Mesenchymal stem cell (in vitro differentiated cells and primary cell): ENCODE measurements around the gene AAK1.
"Not testable (repeated sequence)": the region's sequence is repeated elsewhere in the genome, so short reads cannot be mapped to it uniquely, and the experiment has no call there.

Experiments
- DNase-seq: peaks from one replicate; pipeline ENCODE4 v3.0.0-alpha.2; 2013
- H2AFZ ChIP-seq: one replicate; pipeline ENCODE4 v1.6.1; 2013; ENCODE audit warnings: low read depth, mild to moderate bottlenecking, control low read depth, inconsistent platforms, low read length, moderate library complexity
- H2AK5ac ChIP-seq: 2 replicates; pipeline ENCODE4 v1.6.1; 2013; ENCODE audit warnings: low read length, moderate library complexity, mild to moderate bottlenecking, inconsistent platforms; ENCODE audit not compliant: severe bottlenecking
- H2BK120ac ChIP-seq: one replicate; pipeline ENCODE4 v1.6.1; 2013; ENCODE audit warnings: low read depth, mild to moderate bottlenecking, inconsistent platforms, low read length, moderate library complexity
- H2BK12ac ChIP-seq, 2 experiments: one replicate each; pipeline ENCODE4 v1.6.1; 2013; ENCODE audit warnings: inconsistent platforms in 2 of 2, low read length in 2 of 2, mild to moderate bottlenecking in 2 of 2, moderate library complexity in 2 of 2, control low read depth in 1 of 2
- H2BK15ac ChIP-seq: one replicate; pipeline ENCODE4 v1.6.1; 2013; ENCODE audit warnings: mild to moderate bottlenecking, low read depth, inconsistent platforms; ENCODE audit not compliant: poor library complexity, severe bottlenecking
- H2BK5ac ChIP-seq: 2 replicates; pipeline ENCODE4 v1.6.1; 2013; ENCODE audit warnings: low read depth, mild to moderate bottlenecking, low read length, control low read depth, inconsistent platforms; ENCODE audit not compliant: poor library complexity, severe bottlenecking
- H3K14ac ChIP-seq, 2 experiments: one replicate each; pipeline ENCODE4 v1.6.1; 2013; ENCODE audit warnings: inconsistent platforms in 2 of 2, low read length in 2 of 2, control low read depth in 1 of 2, mild to moderate bottlenecking in 1 of 2, moderate library complexity in 1 of 2
- H3K18ac ChIP-seq, 2 experiments: one replicate each; pipeline ENCODE4 v1.6.1; 2013; ENCODE audit warnings: inconsistent platforms in 2 of 2, low read length in 2 of 2, control low read depth in 1 of 2, low read depth in 1 of 2, mild to moderate bottlenecking in 1 of 2
- H3K23ac ChIP-seq, 2 experiments: one replicate each; pipeline ENCODE4 v1.6.1; 2013; ENCODE audit warnings: inconsistent platforms in 2 of 2, low read length in 2 of 2, mild to moderate bottlenecking in 2 of 2, moderate library complexity in 2 of 2, control low read depth in 1 of 2
- H3K27ac ChIP-seq: 2 replicates; pipeline ENCODE4 v1.5.1; 2013; ENCODE audit warnings: mild to moderate bottlenecking, moderate library complexity, low read length, control low read depth, inconsistent platforms; ENCODE audit not compliant: poor library complexity, severe bottlenecking
- H3K27me3 ChIP-seq, 2 experiments: 2 replicates each; pipeline versions ENCODE4 v1.6.1 to v1.7.0; 2013; ENCODE audit warnings: low read length in 2 of 2, mild to moderate bottlenecking in 2 of 2, moderate library complexity in 2 of 2, control low read depth in 1 of 2, inconsistent platforms in 1 of 2; ENCODE audit not compliant: control insufficient read depth in 1 of 2, insufficient read depth in 1 of 2
- H3K36me3 ChIP-seq, 2 experiments: 2 replicates each; pipeline versions ENCODE4 v1.6.1 to v1.7.0; 2013; ENCODE audit warnings: low read length in 2 of 2, control low read depth in 1 of 2, inconsistent platforms in 1 of 2, low read depth in 1 of 2, mild to moderate bottlenecking in 1 of 2; ENCODE audit not compliant: insufficient read depth in 2 of 2, control insufficient read depth in 1 of 2
- H3K4ac ChIP-seq, 2 experiments: one replicate each; pipeline ENCODE4 v1.6.1; 2013; ENCODE audit warnings: inconsistent platforms in 2 of 2, low read length in 2 of 2, mild to moderate bottlenecking in 2 of 2, moderate library complexity in 2 of 2, control low read depth in 1 of 2, low read depth in 1 of 2
- H3K4me1 ChIP-seq: 2 replicates; pipeline ENCODE4 v1.6.1; 2013; ENCODE audit warnings: low read depth, low read length, control low read depth; ENCODE audit not compliant: control insufficient read depth, insufficient read depth
- H3K4me2 ChIP-seq: 2 replicates; pipeline ENCODE4 v1.6.1; 2013; ENCODE audit warnings: low read length, mild to moderate bottlenecking, inconsistent platforms; ENCODE audit not compliant: poor library complexity, severe bottlenecking
- H3K4me3 ChIP-seq, 2 experiments: 2 replicates each; pipeline versions ENCODE4 v1.5.1 to v1.7.0; 2013; ENCODE audit warnings: low read length in 2 of 2, mild to moderate bottlenecking in 2 of 2, control low read depth in 1 of 2, low read depth in 1 of 2; ENCODE audit not compliant: insufficient read depth in 1 of 2
- H3K79me1 ChIP-seq: replicated peaks from 2 replicates; pipeline ENCODE4 v1.6.1; 2013; ENCODE audit warnings: mild to moderate bottlenecking, control low read depth, low read length, inconsistent platforms; ENCODE audit not compliant: poor library complexity, severe bottlenecking
- H3K9ac ChIP-seq: 2 replicates; pipeline ENCODE4 v1.7.0; 2013; ENCODE audit warnings: mild to moderate bottlenecking, low read length, moderate library complexity
- H3K9me3 ChIP-seq: 2 replicates; pipeline ENCODE4 v1.7.0; 2013; ENCODE audit warnings: mild to moderate bottlenecking, low read length; ENCODE audit not compliant: control insufficient read depth
- H4K8ac ChIP-seq: one replicate; pipeline ENCODE4 v1.6.1; 2013; ENCODE audit warnings: inconsistent platforms, mild to moderate bottlenecking, low read length, moderate library complexity
- H4K91ac ChIP-seq: one replicate; pipeline ENCODE4 v1.6.1; 2013; ENCODE audit warnings: mild to moderate bottlenecking, low read length, inconsistent platforms
- WGBS: methylation state at CpG from one replicate; pipeline ENCODE4 v1.1.7; 2013; ENCODE audit warnings: mixed read lengths; 5-methylcytosine and 5-hydroxymethylcytosine counted together

The AAK1 gene

GRCh38 chr2:69450735-69451416, 192.7 kb downstream of the AAK1 start:
- Histone ChIP-seq H4K91ac (no peak overlapping the region), H3K9me3 (no peaks in the 10 kb centered on the region), H3K14ac (no peak overlapping the region), H3K4me3 (no peak overlapping the region), H2BK12ac (no peak overlapping the region), H3K79me1 (no peaks in the 10 kb centered on the region), H3K27ac (no peak overlapping the region), H3K4me1 (no peaks in the 10 kb centered on the region), H2BK15ac (no peak overlapping the region), H3K18ac (no peak overlapping the region), H2AFZ (no peak overlapping the region), H3K23ac (no peak overlapping the region), H3K9ac (no peak overlapping the region), H3K27me3 (no peaks in the 10 kb centered on the region), H3K4me2 (no peak overlapping the region), H3K36me3 (no peaks in the 10 kb centered on the region), H2AK5ac (no peak overlapping the region), H3K4ac (no peak overlapping the region), H2BK5ac (no peak overlapping the region), H4K8ac (no peak overlapping the region), H2BK120ac (no peak overlapping the region)
- no peak for DNase-seq
- 45% methylated on average over 6 of the region's 6 CpGs for WGBS

DNA sequence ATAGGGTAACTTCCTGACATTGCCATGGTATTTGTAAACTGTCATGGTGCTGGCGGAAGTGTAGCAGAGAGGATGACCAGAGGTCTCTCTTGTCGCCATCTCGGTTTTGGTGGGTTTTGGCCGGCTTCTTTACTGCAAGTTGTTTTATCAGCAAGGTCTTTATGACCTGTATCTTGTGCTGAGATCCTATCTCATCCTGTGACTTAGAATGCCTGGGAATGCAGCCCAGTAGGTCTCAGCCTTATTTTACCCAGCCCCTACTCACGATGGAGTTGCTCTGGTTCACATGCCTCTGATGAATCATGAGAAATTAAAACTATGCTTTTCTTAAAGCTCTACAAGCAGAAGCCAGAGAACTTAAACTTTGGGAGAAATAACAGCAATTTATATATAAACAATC, 193.6 kb downstream of the AAK1 start:
- Histone ChIP-seq H4K8ac (no peak overlapping the region), H2BK15ac (no peak overlapping the region), H3K4me1 (no peaks in the 10 kb centered on the region), H3K27me3 (no peaks in the 10 kb centered on the region), H3K4ac (no peak overlapping the region), H3K23ac (no peak overlapping the region), H2AK5ac (no peak overlapping the region), H3K14ac (no peak overlapping the region), H3K79me1 (no peaks in the 10 kb centered on the region), H3K4me3 (no peak overlapping the region), H3K36me3 (no peaks in the 10 kb centered on the region), H3K9me3 (no peaks in the 10 kb centered on the region), H3K27ac (no peak overlapping the region), H3K18ac (no peak overlapping the region), H2BK12ac (no peak overlapping the region), H2AFZ (no peak overlapping the region), H3K4me2 (no peak overlapping the region), H3K9ac (no peak overlapping the region), H4K91ac (no peak overlapping the region), H2BK5ac (no peak overlapping the region), H2BK120ac (no peak overlapping the region)
- no peak for DNase-seq
- WGBS: 78% methylated on average over 5 of the region's 5 CpGs

- not testable (repeated sequence) for H3K79me1 ChIP-seq, H3K4me1 ChIP-seq, H3K27me3 ChIP-seq, H3K9me3 ChIP-seq, H4K91ac ChIP-seq, H3K27ac ChIP-seq, H2AFZ ChIP-seq, H2AK5ac ChIP-seq, H2BK5ac ChIP-seq, H3K14ac ChIP-seq, H3K4me2 ChIP-seq, H3K4ac ChIP-seq, DNase-seq, H4K8ac ChIP-seq, H2BK120ac ChIP-seq, H3K18ac ChIP-seq, H2BK12ac ChIP-seq, H3K9ac ChIP-seq, H3K4me3 ChIP-seq, H2BK15ac ChIP-seq, H3K23ac ChIP-seq, H3K36me3 ChIP-seq
- 86% methylated on average over 3 of the region's 3 CpGs for WGBS
Measured at GRCh38 chr2:69443673-69444072, 199.9 kb downstream of the AAK1 start.

DNA sequence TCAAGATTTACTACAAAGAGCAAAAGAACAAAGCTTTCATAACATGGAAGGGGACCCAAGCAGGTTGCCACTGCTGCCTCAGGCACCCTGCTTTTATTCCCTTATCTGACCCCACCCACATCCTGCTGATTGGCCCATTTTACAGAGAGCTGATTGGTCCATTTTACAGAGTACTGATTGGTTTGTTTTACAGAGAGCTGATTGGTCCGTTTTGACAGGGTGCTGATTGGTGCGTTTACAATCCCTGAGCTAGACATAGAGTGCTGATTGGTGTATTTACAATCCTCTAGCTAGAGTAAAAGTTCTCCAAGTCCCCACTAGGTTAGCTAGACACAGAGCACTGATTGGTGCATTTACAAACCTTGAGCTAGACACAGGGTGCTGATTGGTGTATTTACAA, 204.0 kb downstream of the AAK1 start:
- H3K9me3 ChIP-seq, H3K36me3 ChIP-seq, H3K27me3 ChIP-seq, H2BK120ac ChIP-seq, H2BK5ac ChIP-seq, H4K8ac ChIP-seq, H4K91ac ChIP-seq, H2AK5ac ChIP-seq, H3K4me3 ChIP-seq, H3K79me1 ChIP-seq, DNase-seq, H2BK15ac ChIP-seq, H3K23ac ChIP-seq, H3K14ac ChIP-seq, H3K4me2 ChIP-seq, H3K18ac ChIP-seq, H2AFZ ChIP-seq, H3K9ac ChIP-seq, H3K4ac ChIP-seq, H3K4me1 ChIP-seq, H2BK12ac ChIP-seq, H3K27ac ChIP-seq: not testable (repeated sequence)
- WGBS: 100% methylated on average over 2 of the region's 2 CpGs
